CD4-positive, alpha-beta T cell treated with Interleukin-6 at 100 ng/mL for 8 hours (primary cell): ENCODE data around the gene ILKAP.

ENCODE experiments used
- DNase-seq: peaks from one replicate; pipeline ENCODE4 v3.0.0-alpha.2; 2020; ENCODE audit warnings: mixed read lengths, low spot score

The ILKAP gene

DNA sequence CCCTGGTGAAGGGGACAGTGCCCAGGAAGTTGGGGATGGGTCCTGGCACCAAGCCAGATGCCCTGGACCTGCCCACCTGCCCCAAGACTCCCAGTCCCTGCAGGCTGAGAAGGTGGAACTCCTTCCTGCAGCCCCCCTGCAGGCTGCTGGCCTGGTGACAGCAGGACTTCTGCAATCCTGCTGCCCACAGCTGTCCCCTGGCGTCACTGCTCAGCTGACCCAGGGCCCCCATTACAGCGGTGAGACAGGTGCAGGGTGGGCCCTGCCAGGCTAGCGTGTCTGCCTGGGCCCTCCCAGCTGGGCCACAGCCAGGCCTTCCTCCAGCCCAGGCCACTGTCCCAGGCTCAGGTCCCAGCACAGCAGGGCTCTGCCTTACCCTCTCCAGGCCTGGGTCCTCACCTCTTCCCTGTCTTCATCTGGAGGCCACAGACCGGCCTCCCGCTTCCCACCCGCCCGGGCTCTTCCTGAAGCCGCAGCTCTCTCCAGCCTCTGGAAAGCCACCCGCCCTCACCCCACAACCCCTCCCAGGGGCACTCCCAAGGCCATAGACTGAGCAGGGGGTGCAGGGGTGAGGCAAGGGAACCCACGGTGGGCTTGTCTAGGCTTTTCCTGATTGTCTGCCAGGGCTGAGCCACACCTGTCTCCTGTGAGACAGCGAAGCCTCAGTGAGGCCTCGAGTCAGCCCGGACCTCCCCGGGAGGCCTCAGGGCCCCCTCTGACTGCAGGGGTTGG, 53.5 kb downstream of the ILKAP start:
- DNase-seq: no peak

DNA sequence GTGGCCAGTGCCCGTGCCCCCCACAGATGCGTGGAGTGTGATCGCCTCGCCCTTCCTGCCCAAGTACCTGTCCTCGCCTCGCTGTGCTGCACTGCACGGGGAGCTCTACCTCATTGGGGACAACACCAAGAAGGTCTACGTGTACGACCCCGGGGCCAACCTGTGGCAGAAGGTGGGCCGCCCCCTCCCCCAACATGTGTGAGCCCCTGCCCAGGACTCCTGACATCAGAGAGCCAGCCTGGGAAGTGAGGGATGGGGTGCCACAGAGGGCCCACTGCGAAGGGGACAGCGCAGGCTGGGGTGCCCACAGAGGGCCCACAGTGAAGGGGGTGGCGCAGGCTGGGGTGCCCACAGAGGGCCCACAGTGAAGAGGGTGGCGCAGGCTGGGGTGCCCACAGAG, 54.5 kb downstream of the ILKAP start:
- no peak for DNase-seq

- DNase-seq: no peak
These were observed 56.5 kb downstream of the ILKAP start for GRCh38 chr2:238146884-238147544.

- no peak for DNase-seq
These were observed 57.6 kb downstream of the ILKAP start for GRCh38 chr2:238145851-238146250.

DNA sequence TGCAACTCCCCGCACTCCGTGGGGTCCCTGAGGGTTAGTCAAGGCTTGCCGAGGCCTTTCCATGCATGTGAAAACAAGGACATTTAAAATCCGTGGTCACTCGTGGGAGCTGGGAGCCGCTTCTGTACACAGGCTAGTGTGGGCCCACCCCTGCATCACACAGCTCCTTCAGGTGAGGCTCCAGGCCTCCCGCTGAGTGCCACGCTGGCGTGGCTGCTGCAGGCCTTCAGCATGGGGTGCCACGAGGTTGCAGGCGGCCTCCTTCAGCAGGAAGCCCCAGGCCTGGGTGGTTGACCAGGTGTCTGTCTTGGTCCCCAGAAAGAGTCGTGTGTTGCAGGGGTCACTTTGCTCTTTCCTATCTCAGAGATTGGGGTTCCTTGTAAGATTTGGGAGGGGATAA, 58.4 kb downstream of the ILKAP start:
- no peak for DNase-seq

DNA sequence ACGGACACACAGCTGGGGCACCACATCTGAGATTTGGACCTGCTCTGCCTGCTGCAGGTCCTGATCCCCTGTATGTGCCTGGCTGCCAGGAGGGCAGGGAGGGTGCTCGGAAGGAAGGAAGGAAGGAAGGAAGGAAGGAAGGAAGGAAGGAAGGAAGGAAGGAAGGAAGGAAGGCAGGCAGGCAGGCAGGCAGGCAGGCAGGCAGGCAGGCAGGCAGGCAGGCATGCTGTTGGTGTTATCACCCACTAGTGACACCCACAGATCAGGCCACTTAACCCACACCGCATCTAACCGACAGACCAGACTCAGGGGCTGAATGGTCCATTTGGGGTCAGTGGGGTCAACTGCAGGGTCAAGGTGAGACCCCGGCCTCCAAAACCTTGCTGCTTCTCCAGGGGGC, 59.2 kb downstream of the ILKAP start:
- no peak for DNase-seq

GRCh38 chr2:238143239-238143951, 60.1 kb downstream of the ILKAP start:
- DNase-seq: no peak

GRCh38 chr2:238142382-238143205, 60.9 kb downstream of the ILKAP start:
- no peak for DNase-seq

- DNase-seq: no peak
These were observed 61.8 kb downstream of the ILKAP start for GRCh38 chr2:238141541-238142318.

DNA sequence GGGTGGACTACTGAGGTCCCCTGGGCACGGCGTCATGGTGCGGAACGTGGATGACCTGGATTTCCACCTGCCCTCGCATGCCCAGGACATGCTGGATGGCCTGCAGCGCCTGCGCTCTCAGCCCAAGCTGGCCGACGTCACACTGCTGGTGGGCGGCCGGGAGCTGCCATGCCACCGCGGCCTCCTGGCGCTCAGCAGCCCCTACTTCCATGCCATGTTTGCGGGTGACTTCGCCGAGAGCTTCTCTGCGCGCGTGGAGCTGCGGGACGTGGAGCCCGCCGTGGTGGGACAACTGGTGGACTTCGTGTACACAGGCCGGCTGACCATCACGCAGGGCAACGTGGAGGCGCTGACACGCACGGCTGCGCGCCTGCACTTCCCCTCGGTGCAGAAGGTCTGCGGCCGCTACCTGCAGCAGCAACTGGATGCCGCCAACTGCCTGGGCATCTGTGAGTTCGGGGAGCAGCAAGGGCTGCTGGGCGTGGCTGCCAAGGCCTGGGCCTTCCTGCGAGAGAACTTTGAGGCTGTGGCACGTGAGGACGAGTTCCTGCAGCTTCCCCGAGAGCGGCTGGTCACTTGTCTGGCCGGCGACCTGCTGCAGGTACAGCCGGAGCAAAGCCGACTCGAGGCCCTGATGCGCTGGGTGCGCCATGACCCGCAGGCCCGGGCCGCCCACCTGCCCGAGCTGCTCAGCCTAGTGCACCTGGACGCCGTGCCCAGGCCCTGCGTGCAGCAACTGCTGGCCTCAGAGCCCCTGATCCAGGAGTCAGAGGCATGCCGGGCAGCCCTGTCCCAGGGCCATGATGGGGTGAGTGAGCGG, 62.6 kb downstream of the ILKAP start:
- no peak for DNase-seq

GRCh38 chr2:238140040-238140439, 63.5 kb downstream of the ILKAP start:
- no peak for DNase-seq

DNA sequence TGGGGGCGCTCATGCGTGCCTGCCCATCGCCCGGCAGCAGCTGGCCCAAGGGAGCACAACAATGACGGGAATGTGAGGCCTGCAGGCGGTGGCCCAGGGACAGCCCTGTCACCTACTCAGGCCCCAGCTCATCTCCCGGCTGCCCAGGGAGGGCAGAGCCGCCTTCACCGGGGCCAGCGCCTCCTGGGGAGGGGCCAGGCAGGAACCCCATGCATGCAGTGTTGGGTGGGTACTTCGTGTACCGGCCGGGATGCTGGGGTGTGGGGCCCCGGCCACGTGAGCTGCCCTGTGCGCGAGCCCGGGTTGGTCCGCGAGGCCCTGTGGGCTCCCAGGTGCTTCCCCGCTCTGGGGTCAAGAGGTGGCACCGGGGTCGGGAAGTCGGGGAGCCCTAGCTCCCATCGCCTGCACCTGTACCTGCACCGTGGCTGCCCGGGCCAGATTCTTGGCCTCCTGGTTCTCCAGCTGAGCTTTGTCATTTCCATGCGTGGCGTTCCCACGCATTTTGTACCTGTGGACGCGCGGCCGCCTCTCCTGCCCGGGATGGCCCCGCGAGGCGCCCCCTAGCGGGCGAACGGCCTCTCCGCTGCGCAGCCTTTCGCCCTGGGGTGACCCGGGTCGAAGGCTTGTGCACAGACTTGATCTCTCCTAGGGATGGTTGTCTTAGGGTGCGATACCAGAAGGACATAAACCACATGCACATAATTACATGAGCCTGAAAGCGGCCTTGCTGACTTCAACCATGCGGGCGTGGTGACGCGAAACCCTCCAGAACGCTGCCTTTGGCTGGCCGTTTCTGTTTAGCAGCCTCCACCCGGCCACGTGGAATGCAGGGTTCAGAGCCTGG, 64.1 kb downstream of the ILKAP start:
- no peak for DNase-seq

- DNase-seq: no peak
These were observed 64.9 kb downstream of the ILKAP start, which contains the start of gene KLHL30 for GRCh38 chr2:238138331-238139195. TSS of gene KLHL30 (plus strand) at chr2:238138668. CDS start at chr2:238140755, 2,087 bp downstream.

GRCh38 chr2:238137885-238138284, 65.6 kb downstream of the ILKAP start:
- DNase-seq: no peak

- no peak for DNase-seq
These were observed 66.5 kb downstream of the ILKAP start for GRCh38 chr2:238136820-238137537.

- DNase-seq: no peak
These were observed 67.8 kb downstream of the ILKAP start for GRCh38 chr2:238135601-238136150.

- no peak for DNase-seq
These were observed 69.1 kb downstream of the ILKAP start for GRCh38 chr2:238134393-238134785.
